Renal cortical epithelial cell (primary cell): ENCODE measurements around the gene BCL2. TPM values are rescaled to one million over a fixed set of nuclear protein-coding genes. Genes with fewer than 3 reads are reported as not detected.
A peak's percentile ranks its signal among the peaks of the same experiment; 100 is the strongest.

Experiments
- DNase-seq: peaks from one replicate; pipeline ENCODE4 v3.0.0-alpha.2; 2011; ENCODE audit warnings: low read depth
- total RNA-seq: library from RNA; depleted of rRNA; stranded (reverse); fragments of >200 nt; gene quantifications from 2 replicates; pipeline ENCODE4 v1.2.3, GENCODE V29; 2014

Gene BCL2
- total RNA-seq, 1 donor from 2014 or later = 30.2 TPM

DNA sequence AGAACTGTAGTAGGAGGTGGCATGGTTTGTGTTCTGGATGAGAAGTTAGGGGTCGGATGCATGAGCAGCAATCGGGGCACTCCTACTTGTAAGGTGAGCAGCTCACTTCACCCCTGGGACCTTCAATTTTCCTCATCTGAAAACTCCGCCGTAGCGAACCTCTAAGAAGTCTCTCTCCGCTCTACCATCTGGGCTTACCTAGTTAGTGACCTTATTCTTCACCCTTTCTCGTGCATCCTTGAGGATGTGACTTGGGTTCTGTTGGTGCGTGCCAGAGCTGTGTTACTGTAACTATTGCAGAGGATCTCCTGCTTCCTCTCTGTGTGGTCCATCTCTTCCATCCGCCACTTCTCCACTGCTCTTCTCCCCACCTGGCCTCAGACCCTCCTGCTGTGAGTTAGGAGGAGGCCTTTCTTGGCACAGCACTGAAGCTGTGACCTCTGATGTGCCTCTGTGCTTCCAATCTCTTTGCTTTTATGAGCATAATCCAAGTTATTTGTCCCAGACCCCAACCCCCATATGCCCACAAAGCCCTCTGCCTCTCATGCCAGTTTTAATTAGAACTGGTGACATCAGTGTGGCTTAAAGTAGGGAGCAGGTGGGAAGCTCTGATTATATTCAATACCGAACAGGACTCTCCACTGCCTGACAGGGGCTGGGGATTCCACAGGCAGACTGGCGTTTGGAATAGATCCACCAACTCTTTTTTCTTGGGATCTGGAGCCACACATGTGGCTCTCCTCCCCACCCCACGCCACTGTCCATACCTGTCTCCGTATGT, 178.4 kb downstream of the BCL2 start:
- no peak for DNase-seq

DNA sequence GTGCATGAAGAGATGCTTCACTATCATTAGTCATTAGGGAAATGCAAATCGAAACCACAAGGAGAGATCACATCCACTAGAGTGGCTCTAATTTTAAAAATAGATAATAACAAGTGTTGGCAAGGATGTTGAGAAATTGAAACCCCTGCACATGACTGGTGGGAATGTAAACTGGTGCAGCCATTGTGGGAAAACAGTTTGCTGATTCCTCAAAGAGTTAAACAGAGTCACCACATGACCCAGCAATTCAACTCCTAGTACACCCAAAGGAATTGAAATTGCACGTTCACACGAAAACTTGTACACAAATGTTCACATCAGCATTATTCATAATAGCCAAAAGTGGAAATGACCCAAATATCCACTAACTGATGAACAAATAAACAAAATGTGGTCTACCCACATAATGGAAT, 179.5 kb downstream of the BCL2 start:
- no peak for DNase-seq

DNA sequence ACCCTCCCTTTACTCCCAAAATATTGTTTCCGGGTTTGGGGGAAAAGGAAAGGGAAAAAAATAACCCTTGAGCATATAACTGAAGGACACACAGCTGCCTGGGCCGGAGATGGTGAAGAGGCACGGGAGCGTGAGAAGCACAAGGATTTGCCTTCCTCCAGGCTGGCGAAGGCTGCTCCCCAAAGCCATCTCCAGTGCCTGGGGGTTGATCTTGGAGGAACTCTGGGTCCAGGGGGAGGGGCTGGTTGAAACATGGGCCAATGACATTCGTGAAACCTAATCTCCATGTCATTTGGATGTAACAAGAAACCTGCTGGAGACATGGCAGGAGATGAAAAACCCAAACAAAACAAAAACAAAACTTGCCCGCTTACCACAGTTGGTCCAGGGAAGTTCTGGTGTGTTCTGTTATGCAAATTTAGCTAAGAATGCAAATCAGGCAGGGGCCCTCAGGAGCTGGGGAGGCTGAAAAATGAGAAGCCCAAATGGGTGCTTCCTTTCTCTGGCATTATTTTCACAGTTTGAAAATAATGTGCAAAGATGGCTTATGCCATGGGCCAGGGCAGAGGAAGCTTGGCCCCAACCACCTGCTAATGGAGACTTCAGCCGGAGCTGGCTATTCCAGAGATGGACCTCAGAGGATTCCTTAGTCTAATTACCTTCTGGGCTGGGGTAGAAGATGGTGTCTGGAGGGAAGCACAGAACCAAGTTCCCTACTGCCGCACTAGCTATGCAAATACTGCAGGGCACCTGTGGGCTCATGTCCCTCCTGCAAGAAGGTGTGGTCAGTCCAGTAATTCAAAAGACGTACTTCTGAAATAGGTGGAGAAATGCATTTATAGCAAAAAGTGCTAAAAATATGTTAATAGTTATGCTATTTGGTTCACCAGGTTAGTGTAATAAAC, 180.9 kb downstream of the BCL2 start:
- no peak for DNase-seq

DNA sequence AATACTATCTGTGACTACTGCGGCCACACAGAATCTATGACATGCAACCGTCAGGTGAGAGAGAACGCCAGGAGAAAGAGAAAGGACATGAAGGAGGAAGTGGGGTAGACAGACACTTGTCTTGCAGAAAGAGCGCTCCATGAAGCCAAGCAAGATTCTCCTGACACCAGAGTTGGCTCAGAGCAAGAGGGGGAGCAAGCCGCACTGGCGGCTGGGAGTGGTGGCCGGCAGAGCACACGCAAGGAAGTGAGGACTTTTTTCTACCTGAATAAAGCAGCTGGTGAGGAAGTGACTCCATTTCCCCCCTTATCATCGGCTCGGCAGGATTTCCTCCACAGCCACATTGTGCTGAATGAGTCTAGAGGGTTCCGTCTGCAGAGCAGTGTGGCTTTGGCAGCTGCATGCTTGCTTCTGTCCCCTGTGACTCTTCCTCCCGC, 181.6 kb downstream of the BCL2 start:
- no peak for DNase-seq

DNA sequence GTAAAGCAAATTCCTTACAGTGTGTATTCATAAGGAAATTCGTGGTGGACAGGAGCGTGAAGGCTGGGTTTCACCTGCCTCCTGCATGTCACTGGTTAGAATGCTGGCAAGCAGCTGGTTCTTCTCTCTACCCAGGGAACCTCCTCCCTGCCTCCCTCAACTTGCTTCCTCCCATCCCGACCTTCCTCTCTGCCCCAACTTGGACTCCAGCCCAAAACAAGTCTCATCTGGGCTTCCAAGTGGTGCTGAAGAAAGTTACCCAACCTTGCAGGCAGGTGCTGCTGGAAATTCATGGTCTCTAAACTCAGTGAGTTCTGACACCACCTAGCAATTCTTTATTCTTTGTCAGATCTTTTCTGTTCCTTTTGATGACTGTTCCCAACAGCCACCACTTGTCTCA, 184.5 kb downstream of the BCL2 start:
- DNase-seq = no peak

GRCh38 chr18:63132819-63133200, 186.8 kb downstream of the BCL2 start:
- DNase-seq = peak; percentile 30

GRCh38 chr18:63131959-63132818, 187.4 kb downstream of the BCL2 start:
- no peak for DNase-seq

DNA sequence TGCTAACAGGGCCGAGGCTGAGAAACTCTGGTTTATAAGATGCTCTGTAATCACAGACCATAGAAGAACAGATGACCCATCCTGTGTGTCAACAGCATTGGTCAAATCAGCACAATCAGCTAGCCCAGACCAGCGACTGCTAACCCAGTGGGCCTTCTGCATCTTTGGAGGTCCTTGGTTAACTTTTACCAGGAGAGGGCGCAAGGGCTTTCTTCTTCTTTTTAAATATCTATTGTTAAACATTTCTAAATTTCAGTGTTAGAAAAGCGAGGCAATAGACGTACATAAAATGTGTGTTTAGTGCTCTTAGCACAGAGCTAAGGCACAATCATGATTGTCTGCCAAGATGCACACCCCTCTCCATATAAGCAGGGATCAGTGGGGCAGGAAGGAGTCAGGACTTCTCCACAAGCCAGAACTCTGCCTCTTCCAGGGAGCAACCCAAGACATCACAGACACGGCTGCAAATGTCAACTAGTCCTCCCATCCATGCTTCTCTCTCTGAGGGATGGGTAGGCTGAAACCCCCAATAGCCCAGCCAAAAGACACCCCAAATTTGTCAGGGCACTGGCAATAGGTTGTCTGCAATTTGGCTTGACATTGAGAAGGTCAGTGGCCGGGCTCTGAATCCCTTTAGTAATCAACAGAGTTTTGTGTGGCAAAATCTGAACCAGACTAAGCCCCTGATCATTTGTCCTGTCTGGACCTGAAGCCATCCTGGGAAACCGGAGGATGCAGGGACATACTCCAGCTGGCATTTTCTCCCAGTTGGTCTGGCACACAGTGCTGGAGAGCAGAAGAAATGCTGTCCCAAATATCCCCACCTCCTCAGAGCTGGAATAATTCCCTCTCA, 188.2 kb downstream of the BCL2 start:
- peak; percentile 49 for DNase-seq

DNA sequence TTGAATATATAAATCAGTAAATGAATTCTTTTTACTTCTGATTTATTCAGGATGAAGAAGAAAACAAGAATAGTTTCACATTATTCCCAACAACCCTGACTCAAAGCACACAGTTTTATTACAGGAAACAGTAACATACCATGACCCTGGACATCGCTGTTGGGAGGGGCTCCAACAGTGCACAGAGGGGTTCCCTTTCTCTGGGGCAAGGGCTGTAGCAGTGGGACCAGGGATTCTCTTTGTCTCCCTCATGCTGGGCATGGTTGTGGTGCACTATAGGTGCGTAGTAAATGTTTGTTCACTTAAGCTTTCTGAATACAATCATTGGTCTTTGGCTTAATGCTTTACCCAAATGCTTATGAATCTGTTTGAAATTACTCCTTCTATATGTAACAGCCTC, 189.4 kb downstream of the BCL2 start:
- no peak for DNase-seq

- DNase-seq = no peak
These were observed 191.2 kb downstream of the BCL2 start for GRCh38 chr18:63128237-63128974.

- no peak for DNase-seq
These were observed 193.2 kb downstream of the BCL2 start for GRCh38 chr18:63126134-63127069.

DNA sequence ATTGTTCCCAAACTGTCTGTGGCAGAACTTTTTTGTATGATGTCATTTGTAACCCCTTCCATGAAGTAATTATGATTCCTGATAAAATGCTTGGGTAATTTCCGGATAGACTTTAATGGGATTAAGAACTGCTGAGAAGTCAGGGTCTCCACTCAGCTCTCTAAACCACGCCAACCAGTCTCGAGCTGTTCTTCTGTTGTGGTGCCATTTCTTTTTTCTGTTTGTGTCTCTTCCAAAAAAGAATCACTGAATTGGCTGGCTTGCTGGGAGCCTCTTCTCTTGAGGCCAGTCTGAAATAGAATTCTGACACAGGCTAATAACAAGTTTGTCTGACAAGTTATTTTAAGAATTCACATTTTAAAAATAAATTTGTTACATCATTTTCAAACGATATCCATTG, 198.9 kb downstream of the BCL2 start:
- DNase-seq = no peak

DNA sequence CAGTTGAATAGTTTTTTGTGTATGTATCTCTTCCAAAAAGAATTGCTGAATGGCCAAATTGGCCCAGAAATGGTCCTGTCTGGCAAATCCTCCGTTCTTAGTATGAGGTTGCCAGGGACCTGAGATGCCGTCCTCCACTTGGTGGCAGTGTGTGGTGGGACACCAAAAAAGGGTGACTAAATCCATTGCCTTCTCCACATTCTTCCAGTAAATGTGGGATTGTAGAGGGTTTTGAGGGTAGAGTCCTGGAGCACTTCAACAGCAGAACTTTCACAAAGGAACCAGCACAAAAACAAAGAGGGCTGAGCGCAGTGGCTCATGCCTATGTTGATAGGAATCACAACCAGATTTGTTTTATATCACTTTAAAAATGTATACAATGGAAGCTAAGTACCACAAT, 199.9 kb downstream of the BCL2 start:
- DNase-seq = peak; percentile 34

DNA sequence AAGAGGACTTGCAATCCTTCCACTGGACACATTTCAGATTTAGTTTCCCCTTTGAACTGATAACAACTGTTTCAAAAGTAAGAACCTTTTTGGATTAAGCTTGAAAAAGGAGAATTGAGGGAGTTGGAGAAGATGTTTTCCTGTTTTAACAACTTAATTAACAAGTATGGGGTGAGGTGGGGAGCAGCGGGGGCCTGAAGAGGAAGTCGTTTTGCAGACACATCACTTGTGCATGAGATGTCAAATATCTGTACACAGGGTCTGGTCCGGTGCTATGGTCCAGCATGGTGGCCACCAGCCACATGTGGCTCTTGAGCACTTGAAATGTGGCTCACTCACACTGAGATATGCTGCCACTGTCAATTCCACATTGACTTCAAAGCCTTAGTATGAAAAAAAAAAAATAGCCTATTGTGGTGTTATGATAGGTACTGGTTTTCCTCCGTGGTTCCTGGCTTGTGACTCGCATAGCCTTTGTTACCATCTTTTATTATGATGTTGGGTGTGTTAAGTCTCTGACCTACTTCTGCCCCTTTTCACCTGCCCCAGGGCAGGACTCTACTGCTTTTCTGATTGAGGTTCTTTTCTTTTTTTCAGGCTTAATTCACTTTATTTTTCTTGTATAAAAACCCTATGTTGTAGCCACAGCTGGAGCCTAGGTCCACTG, 205.5 kb downstream of the BCL2 start:
- no peak for DNase-seq

GRCh38 chr18:63112706-63113105, 206.9 kb downstream of the BCL2 start:
- no peak for DNase-seq

DNA sequence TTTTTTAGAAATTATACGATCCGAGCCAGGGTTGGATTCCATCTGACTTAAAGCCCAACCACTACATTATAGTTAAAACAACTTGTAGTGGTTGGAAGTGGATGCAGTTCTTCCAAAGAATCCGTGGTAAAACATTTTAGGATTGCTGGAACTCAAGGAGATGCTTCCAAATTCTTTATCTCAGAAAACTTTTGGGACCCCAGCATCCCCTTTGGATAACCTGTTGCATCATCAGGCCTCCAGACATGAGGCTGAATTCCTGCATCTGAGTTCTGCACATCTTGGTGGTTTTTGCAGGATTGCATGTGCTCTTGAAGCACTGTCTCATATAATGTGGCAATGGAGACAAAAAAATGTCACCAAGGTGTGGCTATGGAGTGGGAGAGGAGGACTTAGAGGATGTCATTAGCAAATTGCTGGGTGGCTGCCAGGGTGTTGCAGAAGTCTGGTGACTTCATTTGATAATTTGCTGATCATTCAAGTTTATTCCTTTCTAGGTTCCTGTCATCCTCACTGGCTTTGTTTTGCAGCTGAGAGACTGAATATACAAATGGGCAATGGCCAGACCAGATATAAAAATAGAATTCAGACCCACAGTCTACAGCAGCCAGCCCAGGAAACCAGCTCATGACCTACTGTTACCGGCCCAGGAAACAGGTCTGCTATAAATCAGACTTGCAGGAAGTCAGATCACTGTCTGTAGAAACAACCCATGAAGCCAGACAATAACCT, 207.7 kb downstream of the BCL2 start:
- no peak for DNase-seq

DNA sequence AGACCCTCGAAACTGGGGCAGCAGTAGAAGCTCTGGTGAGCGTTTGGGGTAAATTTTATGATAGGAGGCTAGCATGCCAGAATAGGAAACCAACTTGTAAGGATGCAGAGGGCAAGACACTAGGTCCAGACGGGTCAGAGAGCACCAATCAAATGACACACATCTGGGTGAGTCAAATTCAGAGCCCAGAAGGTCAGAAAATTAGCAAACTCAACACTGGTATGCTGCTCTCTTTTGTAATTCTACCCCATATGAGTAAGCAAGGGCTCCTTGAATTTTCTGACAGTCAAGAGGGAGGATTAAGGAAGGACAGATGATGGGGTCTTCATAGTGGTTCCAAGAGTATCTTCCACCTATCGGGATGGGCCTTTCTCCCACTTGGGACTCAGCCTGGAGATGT, 209.8 kb downstream of the BCL2 start:
- no peak for DNase-seq

DNA sequence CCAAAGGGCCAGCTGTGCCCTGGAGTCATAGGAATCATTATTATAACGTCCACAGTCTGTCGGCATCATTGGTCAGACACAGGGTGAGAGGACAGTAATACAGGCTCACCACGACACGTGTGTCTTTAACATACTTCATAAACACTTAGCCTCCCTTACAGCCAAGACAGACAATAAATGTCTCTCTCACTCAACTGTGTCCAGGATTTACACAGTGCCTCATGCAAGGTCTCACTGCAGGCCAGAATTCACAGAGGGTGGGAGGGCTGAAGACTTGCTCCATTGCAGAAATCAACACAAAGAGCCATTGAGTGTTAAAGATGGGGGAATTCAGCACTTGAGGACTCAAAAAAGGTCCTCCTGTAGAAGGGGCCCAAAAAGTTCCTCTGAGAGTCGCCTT, 210.5 kb downstream of the BCL2 start:
- DNase-seq = no peak
